GM18520 (cell line): ENCODE measurements around the gene CD93.

ENCODE experiments used
- ATAC-seq: cut with Tn5 transposase; IDR thresholded peaks from one replicate; pipeline ENCODE4 v1.9.1; 2021; ENCODE audit not compliant: unreplicated experiment

Gene CD93

GRCh38 chr20:23100720-23101107 is 14.6 kb upstream of the CD93 start:
- no peak for ATAC-seq

DNA sequence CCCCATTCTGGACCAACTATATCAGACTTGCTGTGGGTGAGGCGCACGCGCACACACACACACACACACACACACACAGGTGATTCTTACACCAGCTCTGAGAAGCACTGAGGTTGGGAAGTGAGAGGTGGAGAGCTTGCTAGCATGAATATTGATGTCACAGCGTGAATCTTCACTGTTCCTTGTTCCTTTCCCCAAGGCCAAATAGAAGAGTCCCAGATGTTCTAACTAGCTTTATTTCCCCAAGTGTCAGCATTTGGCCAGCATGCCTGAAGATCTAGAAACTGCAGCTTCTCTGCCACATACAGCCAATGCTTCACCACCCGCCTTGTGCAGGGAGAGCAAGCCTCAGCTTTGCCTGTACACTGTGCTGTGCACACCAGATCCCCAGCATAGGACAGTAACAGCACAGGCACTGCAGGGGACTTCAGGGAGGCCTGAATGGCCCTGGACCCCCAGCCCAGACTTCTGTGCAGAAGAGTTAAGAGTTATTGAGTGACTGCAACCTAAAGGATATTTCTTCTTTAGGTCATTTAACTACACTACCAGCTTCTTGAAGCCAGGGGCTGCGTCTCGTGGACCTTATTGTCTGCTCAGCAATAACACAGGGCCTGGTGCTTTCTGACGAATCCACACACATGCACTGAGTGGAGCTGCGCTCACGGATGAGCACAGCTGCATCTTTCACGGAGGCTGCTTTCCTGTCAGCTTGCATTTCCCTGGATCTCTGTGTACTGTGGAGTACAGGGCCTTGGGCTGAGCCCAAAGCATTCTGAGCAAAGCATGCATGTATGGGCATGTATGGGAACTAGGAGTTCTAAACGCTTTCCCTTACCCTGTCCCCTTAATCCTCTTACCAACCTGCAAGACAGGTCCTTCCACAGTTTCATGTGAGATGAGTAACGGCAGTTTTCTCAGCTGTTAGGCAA is 13.9 kb upstream of the CD93 start:
- no peak for ATAC-seq

DNA sequence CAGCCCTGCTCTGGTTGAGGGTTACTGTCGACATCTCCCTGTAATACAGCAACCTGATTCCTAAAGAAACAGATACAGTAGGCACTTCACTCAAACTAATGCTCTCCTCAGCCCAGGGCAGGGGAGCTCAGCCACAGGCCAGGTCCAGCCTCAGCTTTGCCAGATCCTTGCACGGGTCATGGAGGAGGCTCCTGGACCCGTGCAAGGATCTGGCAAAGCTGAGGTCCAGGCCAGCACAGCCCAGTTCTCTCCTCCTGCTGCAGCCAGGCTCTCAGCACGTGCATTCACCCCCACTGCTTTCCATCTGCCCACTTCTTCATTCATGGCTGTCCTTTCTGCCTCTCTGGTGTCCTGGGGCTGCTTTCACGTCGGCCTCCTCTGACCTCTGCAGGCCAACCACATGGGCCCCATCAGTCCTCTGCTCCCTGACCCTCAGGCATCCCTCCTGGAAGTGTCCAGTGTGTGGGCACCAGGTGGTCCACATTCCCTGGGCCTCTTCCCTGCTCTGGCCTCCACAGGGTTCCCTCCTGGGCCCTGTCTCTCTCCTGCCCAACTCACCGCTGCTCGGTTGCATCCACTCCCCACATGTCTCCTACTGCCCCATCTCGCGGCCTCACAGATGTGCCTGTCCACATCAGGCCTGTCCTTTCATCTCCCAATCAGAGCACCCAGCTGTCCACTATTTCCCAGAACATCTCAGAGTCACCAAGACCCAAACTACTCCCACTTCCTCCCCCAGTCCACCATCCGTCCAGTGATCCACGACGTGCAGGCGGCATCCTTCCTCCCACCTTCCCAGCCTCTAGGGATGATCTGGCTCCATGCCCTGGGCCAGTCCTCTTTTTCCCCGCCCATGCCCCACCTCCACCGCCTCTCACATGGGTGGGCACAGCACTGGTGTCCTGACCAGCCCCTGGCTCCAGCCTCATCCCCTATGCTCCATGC is 11.8 kb upstream of the CD93 start:
- ATAC-seq: no peak

GRCh38 chr20:23096986-23097520 is 10.9 kb upstream of the CD93 start:
- ATAC-seq: no peak

DNA sequence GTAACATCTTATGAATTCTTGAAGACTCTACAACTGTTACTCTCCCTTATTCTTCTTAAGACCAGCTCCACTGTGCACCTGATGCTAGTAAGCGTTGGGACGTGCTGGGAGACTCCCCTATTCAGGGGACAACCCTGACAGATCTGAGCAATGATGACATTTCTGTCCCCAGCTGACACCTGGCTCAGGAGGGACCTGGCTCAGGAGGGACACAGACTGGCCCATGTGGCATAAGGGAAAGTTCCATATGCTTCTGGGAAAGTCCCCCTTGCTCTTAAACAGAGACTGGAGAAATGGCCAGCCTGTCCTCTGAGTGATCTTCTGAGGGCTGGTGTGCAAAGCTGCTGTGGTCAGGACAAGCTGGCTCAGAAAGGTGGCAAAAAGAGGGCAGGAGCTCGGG is 10.0 kb upstream of the CD93 start:
- no peak for ATAC-seq

- ATAC-seq: no peak
These were observed 9.4 kb upstream of the CD93 start for GRCh38 chr20:23095499-23095898.

DNA sequence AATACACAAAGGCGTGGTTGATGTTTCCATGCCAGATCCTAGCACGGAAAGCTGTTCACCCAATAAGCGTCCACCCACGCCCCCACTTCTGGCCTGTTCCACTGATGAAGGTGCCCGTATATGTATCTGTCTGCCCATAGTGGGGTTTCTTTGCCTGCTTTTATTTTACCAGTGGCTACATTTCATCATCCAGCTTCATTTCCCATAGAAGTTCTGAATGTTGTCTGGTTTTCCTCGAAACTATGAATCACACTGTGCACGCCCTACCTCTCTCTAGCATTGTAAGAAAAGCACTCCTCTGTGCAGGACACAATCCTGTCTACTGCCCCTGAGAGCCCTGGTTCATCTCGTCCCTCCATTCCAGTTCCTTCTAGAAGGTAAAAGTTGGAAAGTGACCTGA is 8.8 kb upstream of the CD93 start:
- ATAC-seq: no peak

DNA sequence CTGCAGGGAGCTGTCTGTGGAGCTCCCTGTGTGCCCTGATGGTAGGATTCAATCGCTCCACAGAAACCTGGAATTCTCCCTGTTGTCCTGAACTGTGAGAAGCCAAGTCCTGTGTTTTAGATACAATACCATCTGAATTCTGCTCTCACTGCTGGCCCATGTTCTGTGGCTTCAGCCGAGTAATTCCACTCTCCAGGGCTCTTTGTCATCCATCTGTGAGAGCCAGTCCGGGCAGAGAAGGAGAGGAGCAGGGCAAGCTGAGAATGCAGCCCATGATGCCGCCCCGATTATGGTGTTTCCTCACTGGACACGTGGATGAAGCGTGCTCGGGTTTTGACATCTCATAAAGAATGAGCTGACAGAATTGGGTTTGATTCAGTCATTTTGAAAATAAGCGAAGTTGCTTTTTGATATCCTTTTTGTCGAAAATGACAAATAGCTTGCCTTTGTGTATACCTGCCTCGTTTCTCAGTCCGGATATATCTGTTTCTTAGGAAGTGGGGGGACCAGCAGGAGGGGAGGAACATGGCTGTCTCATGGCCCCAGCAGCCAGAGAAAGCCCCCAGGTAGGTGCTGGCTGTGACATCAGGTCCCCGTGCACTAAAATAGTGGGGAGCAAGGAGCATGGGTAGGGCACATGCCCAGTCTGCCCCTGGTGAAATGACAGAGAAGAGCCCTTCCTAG is 8.2 kb upstream of the CD93 start:
- no peak for ATAC-seq

DNA sequence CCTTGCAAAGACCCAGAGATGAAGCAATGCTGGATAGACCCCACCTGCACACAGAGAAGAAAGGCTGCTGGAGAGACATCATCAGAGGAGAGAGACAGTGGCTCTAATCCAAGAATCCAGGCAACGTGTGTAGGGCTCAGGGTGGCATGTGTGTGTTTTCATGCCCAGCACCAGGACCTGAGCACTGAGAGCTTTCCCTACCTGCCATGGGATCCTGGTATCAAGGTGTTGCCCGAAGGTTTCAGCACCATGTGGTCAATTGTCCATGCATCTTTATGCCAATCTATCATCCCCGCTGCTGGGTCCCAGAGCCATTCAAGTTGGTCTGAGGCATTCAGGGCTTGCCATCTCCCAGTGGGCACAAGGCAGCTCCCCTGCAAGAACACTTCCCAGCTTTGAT is 7.5 kb upstream of the CD93 start:
- ATAC-seq: no peak

GRCh38 chr20:23092861-23093495 is 6.9 kb upstream of the CD93 start:
- no peak for ATAC-seq

GRCh38 chr20:23092384-23092756 is 6.2 kb upstream of the CD93 start:
- ATAC-seq: no peak

DNA sequence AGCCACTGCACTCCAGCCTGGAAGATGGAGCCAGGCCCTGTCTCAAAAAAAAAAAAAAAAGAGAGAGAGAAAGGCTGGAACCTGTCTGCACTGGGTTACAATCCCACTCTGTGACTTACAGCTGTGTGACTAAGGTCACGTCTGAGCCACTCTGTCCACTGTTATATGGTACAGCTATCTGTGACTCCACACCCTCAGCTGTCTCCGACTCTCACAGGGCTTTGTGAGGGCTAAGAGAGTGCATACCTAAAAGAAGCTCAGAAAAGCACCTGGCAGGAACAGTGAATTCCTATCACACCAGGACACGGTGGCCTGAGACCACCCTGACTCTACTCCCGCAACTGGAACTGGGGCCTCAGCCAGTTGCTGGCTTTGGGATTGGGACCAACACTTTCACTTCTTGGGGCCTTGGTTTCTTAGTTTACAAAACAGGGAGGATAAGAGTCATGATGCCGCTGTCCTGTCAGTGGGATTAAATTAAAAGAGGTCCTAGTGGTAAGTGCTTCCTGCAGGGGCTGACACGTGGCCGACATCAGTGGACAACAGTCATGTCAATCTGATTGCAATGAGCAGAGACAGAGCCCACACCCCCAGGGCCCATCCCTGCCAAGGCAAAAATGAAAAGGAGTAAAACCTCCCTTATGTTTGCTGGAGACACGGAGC is 5.7 kb upstream of the CD93 start:
- no peak for ATAC-seq

- no peak for ATAC-seq
These were observed 4.8 kb upstream of the CD93 start for GRCh38 chr20:23090878-23091277.

DNA sequence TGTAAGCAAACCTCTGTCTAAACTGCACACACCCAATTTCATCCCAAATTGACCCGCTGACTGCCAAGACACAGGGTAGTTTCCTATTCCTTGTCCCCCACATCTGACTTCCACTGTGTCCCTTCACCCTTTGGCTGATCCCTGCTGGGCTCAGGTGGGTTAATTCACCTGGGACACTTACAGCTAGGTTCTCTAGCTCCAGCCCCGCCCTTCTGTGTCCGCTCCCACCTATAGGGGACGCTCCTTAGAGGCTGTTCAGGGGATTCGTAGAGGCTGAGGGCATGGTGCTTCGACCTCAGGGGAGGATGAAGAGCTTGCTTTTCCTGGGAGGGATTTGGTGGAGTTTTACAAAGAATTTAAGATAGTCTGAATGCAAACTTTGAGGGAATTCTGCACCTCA is 4.0 kb upstream of the CD93 start:
- no peak for ATAC-seq

DNA sequence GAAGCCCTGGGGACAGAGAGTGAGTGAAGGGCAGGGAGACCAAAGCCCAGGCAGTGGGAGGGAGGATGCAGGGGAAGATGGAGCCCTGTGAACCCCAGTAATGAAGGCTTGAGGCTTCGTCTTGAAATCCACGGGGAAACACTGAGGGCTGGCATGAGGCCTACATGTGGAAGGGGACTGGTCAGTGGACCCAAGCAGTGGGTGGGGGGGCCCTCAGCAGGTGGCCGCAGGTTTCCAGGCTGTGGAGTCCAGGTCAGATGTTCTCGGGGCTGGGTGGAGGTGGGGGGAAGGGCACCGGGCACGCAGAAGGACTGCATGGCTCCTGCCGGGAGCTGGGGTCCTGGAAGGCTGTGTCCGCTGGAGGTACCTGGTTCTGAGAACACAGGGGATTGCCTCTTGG is 2.7 kb upstream of the CD93 start:
- ATAC-seq: no peak

DNA sequence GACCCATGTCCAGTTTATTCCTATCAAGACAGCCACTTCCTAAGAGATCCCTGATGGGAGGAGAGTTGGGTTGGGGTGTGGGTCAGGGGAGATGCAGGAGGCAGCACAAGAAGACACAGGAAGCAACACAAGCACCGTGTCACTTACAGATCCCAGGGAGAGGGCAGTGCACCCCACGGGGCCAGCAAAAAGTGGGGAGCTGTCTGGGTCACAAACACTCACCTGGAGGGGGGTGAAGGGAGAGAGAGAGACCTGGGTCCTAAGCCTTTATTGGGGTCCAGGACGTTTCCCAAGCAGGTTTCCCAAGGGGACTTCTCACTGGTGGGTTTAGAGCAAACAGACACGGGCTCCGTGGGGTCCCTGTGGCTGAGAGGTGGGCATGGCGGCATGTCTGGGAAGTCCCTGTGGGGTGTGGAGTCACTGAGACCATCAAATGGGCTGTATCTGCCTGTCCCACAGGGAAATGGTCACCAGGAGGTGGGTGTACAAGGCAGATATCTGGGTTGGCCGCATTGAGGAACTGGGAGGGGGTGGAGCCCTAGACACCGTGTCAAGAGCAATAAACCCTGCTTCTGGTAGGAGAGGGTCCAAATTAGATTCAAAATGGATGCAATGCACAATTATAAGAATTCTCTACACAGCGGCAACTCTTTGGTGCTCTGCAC is 1.6 kb upstream of the CD93 start:
- no peak for ATAC-seq

DNA sequence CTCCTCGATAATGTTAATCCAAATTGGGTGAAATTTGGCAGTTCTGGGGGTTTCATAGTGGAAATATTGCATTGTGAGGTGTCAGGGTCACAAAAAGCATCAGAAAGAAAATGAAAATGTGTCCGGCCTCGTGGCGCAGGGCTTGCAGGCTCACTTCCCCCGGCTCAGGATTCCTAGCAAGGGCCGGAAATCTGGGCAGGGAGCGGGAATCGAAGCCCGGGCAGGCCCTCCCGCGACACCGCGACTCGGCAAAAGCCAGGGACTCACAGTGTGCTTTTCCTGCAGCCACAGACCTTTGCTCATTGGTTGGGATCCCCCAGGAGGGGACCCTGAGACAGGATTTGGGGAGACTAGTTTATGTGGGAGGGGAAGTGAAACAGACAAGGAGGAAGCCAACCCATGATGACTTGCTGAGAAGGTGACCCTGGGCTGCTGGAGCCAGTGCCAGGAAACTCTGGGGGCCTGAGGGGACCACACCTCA is 847 bp upstream of the CD93 start:
- no peak for ATAC-seq

DNA sequence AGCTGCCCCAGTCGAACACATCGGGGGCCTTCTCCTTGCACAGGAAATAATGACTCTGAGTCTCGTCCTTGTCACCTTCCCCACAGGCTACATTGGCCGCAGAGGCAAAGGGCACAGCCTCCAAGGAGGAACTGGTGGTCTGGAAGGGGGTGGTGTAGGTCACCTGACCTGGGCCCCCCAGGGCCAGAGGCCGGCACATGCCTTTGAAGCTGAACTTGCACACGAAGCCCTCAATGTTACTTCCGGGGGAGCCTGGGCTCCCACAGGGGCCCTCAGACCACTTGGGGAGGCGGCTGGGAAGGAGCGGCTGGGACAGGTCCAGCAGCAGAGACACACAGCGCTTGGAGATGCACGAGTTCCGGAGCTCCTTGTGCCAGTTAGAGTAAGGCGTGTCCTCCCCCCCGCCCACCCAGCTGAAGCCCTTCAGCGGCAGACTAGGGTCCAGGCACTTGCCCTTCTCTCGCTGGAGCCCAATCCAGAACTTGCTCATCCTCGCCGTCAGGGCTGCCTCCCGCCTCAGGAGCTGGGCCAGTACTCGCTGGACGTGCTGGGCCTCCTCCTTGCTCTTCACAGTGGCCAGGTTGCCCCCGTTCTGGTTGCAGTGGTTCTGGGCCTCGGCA is 578 bp downstream of the CD93 start:
- no peak for ATAC-seq

DNA sequence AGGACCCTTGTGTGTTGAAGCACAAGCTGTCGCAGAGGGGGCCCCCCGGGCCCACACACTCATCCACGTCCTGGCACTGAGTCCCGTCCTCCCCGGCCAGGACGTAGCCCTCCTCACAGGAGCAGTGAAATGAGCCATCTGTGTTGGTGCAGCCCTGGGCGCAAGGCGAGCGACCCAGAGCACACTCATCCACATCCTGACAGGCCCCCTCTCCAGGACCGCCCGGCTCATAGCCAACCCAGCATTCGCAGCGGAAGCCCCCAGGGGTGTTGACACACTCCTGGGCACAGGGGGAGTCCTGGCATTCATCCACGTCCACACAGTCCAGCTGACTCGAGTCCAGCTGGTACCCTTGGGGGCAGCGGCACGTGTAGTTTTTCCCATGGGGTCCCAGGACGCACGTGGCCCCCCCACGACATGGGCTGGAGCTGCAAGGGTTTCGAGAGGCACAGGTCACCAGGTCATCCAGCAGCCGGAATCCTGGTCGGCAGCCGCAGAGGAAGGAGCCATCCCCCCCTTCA is 1.2 kb downstream of the CD93 start:
- ATAC-seq: no peak
